WTC11 (cell line): ENCODE measurements around the gene NDUFS4. TPM values are rescaled to one million over a fixed set of nuclear protein-coding genes. Genes with fewer than 3 reads are reported as not detected.

Experiments used
- ATAC-seq: fragments of 200-7000 bp; cut with Tn5 transposase; 2 replicates; pipeline ENCODE4 v1.10.0; 2021; ENCODE audit warnings: mild to moderate bottlenecking, moderate library complexity
- CTCF ChIA-PET: fragments of 300-600 bp; sonication (Branson Sonifier 250); formaldehyde crosslinking; loops from one replicate; lab custom pipeline; 2021; ENCODE audit warnings: antibody characterized with exemption; lab: Charles Lee
- POLR2A ChIA-PET: fragments of 350-600 bp; sonication (Branson Sonifier 250); formaldehyde crosslinking; loops from one replicate; lab custom pipeline; 2021; ENCODE audit warnings: antibody characterized with exemption; lab: Charles Lee
- DNase-seq: peaks from one replicate; pipeline ENCODE4 v3.0.0; 2021; ENCODE audit warnings: low spot score
- H3K27ac Mint-ChIP-seq: 2 replicates; pipeline ENCODE4 v1.8.0; 2021; ENCODE audit warnings: mixed read lengths
- H3K27me3 Mint-ChIP-seq: 2 replicates; pipeline ENCODE4 v1.8.0; 2021; ENCODE audit warnings: low read depth, mild to moderate bottlenecking, moderate library complexity, mixed read lengths
- H3K36me3 Mint-ChIP-seq: 2 replicates; pipeline ENCODE4 v1.8.0; 2021; ENCODE audit warnings: mixed read lengths
- H3K4me1 Mint-ChIP-seq: 2 replicates; pipeline ENCODE4 v1.8.0; 2022; ENCODE audit warnings: mixed read lengths
- H3K4me3 Mint-ChIP-seq: 2 replicates; pipeline ENCODE4 v1.8.0; 2021; ENCODE audit warnings: mild to moderate bottlenecking, moderate library complexity, mixed read lengths
- H3K9me3 Mint-ChIP-seq: 2 replicates; pipeline ENCODE4 v1.8.0; 2021; ENCODE audit warnings: mixed read lengths
- CDX4 ChIP-seq: fragments of 250-450 bp; sonication (Bioruptor Pico); IDR thresholded peaks from 2 replicates; pipeline ENCODE4 v1.9.0; 2021; ENCODE audit warnings: moderate library complexity, mild to moderate bottlenecking, inconsistent platforms, borderline replicate concordance
- E2F5 ChIP-seq: sonication (generic); formaldehyde crosslinking; IDR thresholded peaks from 2 replicates; pipeline ENCODE4 v1.8.1; 2022; ENCODE audit warnings: mild to moderate bottlenecking, moderate library complexity, missing genetic modification reagents
- ETV6 ChIP-seq: sonication (generic); formaldehyde crosslinking; IDR thresholded peaks from 2 replicates; pipeline ENCODE4 v1.8.1; 2022; ENCODE audit warnings: mild to moderate bottlenecking, missing genetic modification reagents
- FOXJ3 ChIP-seq: sonication (generic); formaldehyde crosslinking; IDR thresholded peaks from 2 replicates; pipeline ENCODE4 v1.9.0; 2021; ENCODE audit warnings: missing genetic modification reagents, mild to moderate bottlenecking, borderline replicate concordance
- FOXK1 ChIP-seq: sonication (generic); formaldehyde crosslinking; IDR thresholded peaks from 2 replicates; pipeline ENCODE4 v1.8.0; 2022; ENCODE audit warnings: mild to moderate bottlenecking, moderate library complexity, missing genetic modification reagents
- GABPB1 ChIP-seq: sonication (generic); formaldehyde crosslinking; IDR thresholded peaks from 2 replicates; pipeline ENCODE4 v1.8.1; 2023; ENCODE audit warnings: mild to moderate bottlenecking, missing genetic modification reagents
- IRF2 ChIP-seq: sonication (generic); formaldehyde crosslinking; IDR thresholded peaks from 2 replicates; pipeline ENCODE4 v1.8.0; 2022; ENCODE audit warnings: low read depth, missing genetic modification reagents, borderline replicate concordance
- NR2C2 ChIP-seq: sonication (generic); formaldehyde crosslinking; IDR thresholded peaks from 2 replicates; pipeline ENCODE4 v1.8.0; 2022; ENCODE audit warnings: mild to moderate bottlenecking, missing genetic modification reagents
- RELA ChIP-seq: sonication (generic); formaldehyde crosslinking; IDR thresholded peaks from 2 replicates; pipeline ENCODE4 v1.8.1; 2022; ENCODE audit warnings: missing genetic modification reagents, mild to moderate bottlenecking, borderline replicate concordance
- SOX15 ChIP-seq: fragments of 250-450 bp; sonication (Bioruptor Pico); IDR thresholded peaks from 2 replicates; pipeline ENCODE4 v1.9.0; 2021; ENCODE audit warnings: mild to moderate bottlenecking
- USF1 ChIP-seq: sonication (generic); formaldehyde crosslinking; IDR thresholded peaks from 2 replicates; pipeline ENCODE4 v1.8.0; 2022; ENCODE audit warnings: mild to moderate bottlenecking, missing genetic modification reagents
- ZNF396 ChIP-seq: fragments of 250-450 bp; sonication (Bioruptor Pico); IDR thresholded peaks from 2 replicates; pipeline ENCODE4 v1.8.0; 2021; ENCODE audit warnings: mild to moderate bottlenecking, moderate library complexity, borderline replicate concordance
- ZNF671 ChIP-seq: fragments of 250-450 bp; sonication (Bioruptor Pico); IDR thresholded peaks from 2 replicates; pipeline ENCODE4 v1.8.0; 2021; ENCODE audit warnings: mild to moderate bottlenecking
- total RNA-seq: library from RNA; stranded (reverse); gene quantifications from 3 replicates; pipeline ENCODE4 v1.2.3, GENCODE V29; 2021
- TF ChIP-seq, protein P1 (sequence below): sonication (generic); formaldehyde crosslinking; IDR thresholded peaks from 2 replicates; pipeline ENCODE4 v1.8.1; 2023; ENCODE audit warnings: mild to moderate bottlenecking, missing genetic modification reagents, borderline replicate concordance
- TF ChIP-seq, protein P2 (sequence below): sonication (generic); formaldehyde crosslinking; IDR thresholded peaks from 2 replicates; pipeline ENCODE4 v1.8.1; 2023; ENCODE audit warnings: mild to moderate bottlenecking, missing genetic modification reagents, moderate library complexity
- TF ChIP-seq, protein P3 (sequence below): sonication (generic); formaldehyde crosslinking; IDR thresholded peaks from 2 replicates; pipeline ENCODE4 v1.8.1; 2022; ENCODE audit warnings: mild to moderate bottlenecking, missing genetic modification reagents, moderate library complexity, borderline replicate concordance
- TF ChIP-seq, protein P4 (sequence below): sonication (generic); formaldehyde crosslinking; conservative IDR thresholded peaks from 2 replicates; pipeline ENCODE4 v1.8.1; 2023; ENCODE audit warnings: mild to moderate bottlenecking, low read depth, missing genetic modification reagents, moderate library complexity
- TF ChIP-seq, protein P5 (sequence below): fragments of 250-450 bp; sonication (Bioruptor Pico); IDR thresholded peaks from 2 replicates; pipeline ENCODE4 v1.8.0; 2021; ENCODE audit warnings: mild to moderate bottlenecking

The NDUFS4 gene
- total RNA-seq, 1 experiment from 2014 or later = 68.5 TPM

GRCh38 chr5:53667621-53668020 lies 107.2 kb downstream of the NDUFS4 start (continued):
- TF ChIP-seq, protein P1, sequence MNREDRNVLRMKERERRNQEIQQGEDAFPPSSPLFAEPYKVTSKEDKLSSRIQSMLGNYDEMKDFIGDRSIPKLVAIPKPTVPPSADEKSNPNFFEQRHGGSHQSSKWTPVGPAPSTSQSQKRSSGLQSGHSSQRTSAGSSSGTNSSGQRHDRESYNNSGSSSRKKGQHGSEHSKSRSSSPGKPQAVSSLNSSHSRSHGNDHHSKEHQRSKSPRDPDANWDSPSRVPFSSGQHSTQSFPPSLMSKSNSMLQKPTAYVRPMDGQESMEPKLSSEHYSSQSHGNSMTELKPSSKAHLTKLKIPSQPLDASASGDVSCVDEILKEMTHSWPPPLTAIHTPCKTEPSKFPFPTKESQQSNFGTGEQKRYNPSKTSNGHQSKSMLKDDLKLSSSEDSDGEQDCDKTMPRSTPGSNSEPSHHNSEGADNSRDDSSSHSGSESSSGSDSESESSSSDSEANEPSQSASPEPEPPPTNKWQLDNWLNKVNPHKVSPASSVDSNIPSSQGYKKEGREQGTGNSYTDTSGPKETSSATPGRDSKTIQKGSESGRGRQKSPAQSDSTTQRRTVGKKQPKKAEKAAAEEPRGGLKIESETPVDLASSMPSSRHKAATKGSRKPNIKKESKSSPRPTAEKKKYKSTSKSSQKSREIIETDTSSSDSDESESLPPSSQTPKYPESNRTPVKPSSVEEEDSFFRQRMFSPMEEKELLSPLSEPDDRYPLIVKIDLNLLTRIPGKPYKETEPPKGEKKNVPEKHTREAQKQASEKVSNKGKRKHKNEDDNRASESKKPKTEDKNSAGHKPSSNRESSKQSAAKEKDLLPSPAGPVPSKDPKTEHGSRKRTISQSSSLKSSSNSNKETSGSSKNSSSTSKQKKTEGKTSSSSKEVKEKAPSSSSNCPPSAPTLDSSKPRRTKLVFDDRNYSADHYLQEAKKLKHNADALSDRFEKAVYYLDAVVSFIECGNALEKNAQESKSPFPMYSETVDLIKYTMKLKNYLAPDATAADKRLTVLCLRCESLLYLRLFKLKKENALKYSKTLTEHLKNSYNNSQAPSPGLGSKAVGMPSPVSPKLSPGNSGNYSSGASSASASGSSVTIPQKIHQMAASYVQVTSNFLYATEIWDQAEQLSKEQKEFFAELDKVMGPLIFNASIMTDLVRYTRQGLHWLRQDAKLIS (CRISPR knock-in tag) = no peak

DNA sequence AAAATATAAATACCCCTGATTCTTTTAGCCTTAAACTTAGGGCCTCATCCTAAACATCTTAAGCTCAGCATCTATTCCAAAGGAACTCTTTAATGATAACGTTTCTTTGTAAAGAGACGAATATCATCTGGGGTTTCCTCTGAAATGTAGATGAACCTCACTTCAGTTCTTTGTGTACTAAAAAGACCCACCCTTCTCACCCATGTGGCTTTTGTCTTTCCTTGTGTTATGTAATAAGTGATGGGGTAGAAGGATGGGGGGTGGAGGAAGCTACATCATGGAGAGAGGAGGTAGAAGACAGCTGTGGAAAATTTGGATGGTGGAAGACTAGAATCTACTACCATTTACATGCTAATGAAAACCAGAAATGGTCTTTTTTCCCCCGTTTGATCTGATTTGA lies 111.0 kb downstream of the NDUFS4 start:
- CTCF ChIA-PET = interaction anchor here (1.2 kb wide), 1 partner anchor 189 kb away, joined by 5 read pairs; no protein-coding TSS in a partner anchor
- no peaks in the 10 kb centered on the region for H3K27me3 Mint-ChIP-seq
- peaks cover 29% of the 10 kb centered on the region for H3K4me1 Mint-ChIP-seq
- peaks cover 10% of the 10 kb centered on the region for H3K36me3 Mint-ChIP-seq
- POLR2A ChIA-PET = no interaction called here
- H3K27ac Mint-ChIP-seq = peak overlapping the region; percentile 47
- peaks cover 2% of the 10 kb centered on the region for H3K9me3 Mint-ChIP-seq
- H3K4me3 Mint-ChIP-seq = peak overlapping the region; percentile 18; the same call in 1 of the 2 replicates
- DNase-seq = no peak
- ATAC-seq = peak; percentile 97
- TF ChIP-seq NR2C2 (CRISPR knock-in tag) = no peak
- TF ChIP-seq FOXK1 = peak; percentile 23; the same call in 1 of the 2 replicates
- TF ChIP-seq, protein P2, sequence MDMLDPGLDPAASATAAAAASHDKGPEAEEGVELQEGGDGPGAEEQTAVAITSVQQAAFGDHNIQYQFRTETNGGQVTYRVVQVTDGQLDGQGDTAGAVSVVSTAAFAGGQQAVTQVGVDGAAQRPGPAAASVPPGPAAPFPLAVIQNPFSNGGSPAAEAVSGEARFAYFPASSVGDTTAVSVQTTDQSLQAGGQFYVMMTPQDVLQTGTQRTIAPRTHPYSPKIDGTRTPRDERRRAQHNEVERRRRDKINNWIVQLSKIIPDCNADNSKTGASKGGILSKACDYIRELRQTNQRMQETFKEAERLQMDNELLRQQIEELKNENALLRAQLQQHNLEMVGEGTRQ (CRISPR knock-in tag) = no peak

DNA sequence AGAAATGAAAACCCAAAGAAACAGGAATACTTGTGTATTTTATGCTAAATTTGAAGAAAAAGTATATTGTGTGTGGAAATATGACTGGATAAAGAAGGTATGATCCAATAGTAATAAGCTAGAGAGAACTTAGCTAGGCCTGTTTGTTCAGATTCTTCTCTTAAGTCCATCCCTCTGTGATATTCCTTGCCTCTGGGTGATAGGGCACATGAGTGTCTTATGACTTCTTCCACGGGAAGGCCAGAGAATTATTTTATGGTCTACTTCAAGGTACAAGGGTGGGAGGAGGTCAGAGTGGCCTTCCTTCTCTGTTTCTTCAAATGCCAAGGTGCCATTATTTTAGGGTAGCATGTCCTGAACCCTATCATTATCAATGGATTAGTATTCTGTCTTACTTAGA lies 113.7 kb downstream of the NDUFS4 start:
- Mint-ChIP-seq H3K9me3 (no peaks in the 10 kb centered on the region), H3K27ac (no peak overlapping the region), H3K4me1 (peaks cover 34% of the 10 kb centered on the region), H3K36me3 (no peaks in the 10 kb centered on the region), H3K4me3 (no peak overlapping the region), H3K27me3 (no peaks in the 10 kb centered on the region)
- ATAC-seq (no peak), DNase-seq (no peak)
- TF ChIP-seq, protein P3, sequence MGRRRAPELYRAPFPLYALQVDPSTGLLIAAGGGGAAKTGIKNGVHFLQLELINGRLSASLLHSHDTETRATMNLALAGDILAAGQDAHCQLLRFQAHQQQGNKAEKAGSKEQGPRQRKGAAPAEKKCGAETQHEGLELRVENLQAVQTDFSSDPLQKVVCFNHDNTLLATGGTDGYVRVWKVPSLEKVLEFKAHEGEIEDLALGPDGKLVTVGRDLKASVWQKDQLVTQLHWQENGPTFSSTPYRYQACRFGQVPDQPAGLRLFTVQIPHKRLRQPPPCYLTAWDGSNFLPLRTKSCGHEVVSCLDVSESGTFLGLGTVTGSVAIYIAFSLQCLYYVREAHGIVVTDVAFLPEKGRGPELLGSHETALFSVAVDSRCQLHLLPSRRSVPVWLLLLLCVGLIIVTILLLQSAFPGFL = no peak
- ChIA-PET POLR2A (no interaction called here), CTCF (no interaction called here)

- Mint-ChIP-seq H3K36me3 (no peaks in the 10 kb centered on the region), H3K27ac (no peak overlapping the region)
- POLR2A ChIA-PET = no interaction called here
- TF ChIP-seq NR2C2 (CRISPR knock-in tag) (no peak), ETV6 (no peak), RELA (CRISPR knock-in tag) (no peak), USF1 (CRISPR knock-in tag) (no peak), ZNF396 (CRISPR knock-in tag) (no peak), SOX15 (CRISPR knock-in tag) (no peak), IRF2 (no peak), ZNF671 (CRISPR knock-in tag) (no peak), FOXJ3 (CRISPR knock-in tag) (no peak), FOXK1 (no peak), GABPB1 (CRISPR knock-in tag) (no peak), E2F5 (CRISPR knock-in tag) (no peak), CDX4 (CRISPR knock-in tag) (no peak)
- TF ChIP-seq, protein P4, sequence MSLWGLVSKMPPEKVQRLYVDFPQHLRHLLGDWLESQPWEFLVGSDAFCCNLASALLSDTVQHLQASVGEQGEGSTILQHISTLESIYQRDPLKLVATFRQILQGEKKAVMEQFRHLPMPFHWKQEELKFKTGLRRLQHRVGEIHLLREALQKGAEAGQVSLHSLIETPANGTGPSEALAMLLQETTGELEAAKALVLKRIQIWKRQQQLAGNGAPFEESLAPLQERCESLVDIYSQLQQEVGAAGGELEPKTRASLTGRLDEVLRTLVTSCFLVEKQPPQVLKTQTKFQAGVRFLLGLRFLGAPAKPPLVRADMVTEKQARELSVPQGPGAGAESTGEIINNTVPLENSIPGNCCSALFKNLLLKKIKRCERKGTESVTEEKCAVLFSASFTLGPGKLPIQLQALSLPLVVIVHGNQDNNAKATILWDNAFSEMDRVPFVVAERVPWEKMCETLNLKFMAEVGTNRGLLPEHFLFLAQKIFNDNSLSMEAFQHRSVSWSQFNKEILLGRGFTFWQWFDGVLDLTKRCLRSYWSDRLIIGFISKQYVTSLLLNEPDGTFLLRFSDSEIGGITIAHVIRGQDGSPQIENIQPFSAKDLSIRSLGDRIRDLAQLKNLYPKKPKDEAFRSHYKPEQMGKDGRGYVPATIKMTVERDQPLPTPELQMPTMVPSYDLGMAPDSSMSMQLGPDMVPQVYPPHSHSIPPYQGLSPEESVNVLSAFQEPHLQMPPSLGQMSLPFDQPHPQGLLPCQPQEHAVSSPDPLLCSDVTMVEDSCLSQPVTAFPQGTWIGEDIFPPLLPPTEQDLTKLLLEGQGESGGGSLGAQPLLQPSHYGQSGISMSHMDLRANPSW (CRISPR knock-in tag) = no peak
- TF ChIP-seq, protein P5, sequence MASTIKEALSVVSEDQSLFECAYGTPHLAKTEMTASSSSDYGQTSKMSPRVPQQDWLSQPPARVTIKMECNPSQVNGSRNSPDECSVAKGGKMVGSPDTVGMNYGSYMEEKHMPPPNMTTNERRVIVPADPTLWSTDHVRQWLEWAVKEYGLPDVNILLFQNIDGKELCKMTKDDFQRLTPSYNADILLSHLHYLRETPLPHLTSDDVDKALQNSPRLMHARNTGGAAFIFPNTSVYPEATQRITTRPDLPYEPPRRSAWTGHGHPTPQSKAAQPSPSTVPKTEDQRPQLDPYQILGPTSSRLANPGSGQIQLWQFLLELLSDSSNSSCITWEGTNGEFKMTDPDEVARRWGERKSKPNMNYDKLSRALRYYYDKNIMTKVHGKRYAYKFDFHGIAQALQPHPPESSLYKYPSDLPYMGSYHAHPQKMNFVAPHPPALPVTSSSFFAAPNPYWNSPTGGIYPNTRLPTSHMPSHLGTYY (CRISPR knock-in tag) = no peak
These were observed 117.2 kb downstream of the NDUFS4 start for GRCh38 chr5:53677632-53678031.

More at GRCh38 chr5:53677632-53678031, 117.2 kb downstream of the NDUFS4 start:
- H3K4me1 Mint-ChIP-seq = peaks cover 9% of the 10 kb centered on the region
- H3K9me3 Mint-ChIP-seq = no peaks in the 10 kb centered on the region
- H3K27me3 Mint-ChIP-seq = no peaks in the 10 kb centered on the region
- CTCF ChIA-PET = no interaction called here
- DNase-seq (no peak), ATAC-seq (no peak)
- H3K4me3 Mint-ChIP-seq = no peak overlapping the region
